ENCODE measurements around the gene CCR1. TPM values are rescaled to one million over a fixed set of nuclear protein-coding genes. Genes with fewer than 3 reads are reported as not detected.
"Not testable (repeated sequence)": the region's sequence is repeated elsewhere in the genome, so short reads cannot be mapped to it uniquely, and the experiment has no call there.

Gene CCR1
- total RNA-seq, 1 donor from 2014 or later: 0.12 TPM

DNA sequence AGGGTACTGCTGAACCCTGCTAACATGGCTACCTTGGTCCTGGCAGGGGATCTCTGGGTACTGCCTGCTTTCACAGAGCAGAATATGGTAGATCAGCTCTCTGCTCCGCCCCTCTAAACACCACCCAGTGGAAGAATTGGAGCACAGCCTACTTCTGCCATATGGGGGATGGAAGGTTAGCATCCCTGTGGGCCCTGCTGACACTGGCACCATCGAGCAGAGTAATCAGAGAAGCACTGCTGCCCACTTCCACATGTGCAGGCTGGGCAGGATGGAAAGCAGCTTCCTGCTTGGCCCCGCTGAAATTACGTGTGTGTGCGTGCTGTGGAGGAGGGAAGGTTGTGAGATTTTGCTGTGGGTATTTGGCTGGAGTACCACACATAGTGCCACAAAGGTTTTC, 24.8 kb downstream of the CCR1 start:
- TF ChIP-seq, protein P1, sequence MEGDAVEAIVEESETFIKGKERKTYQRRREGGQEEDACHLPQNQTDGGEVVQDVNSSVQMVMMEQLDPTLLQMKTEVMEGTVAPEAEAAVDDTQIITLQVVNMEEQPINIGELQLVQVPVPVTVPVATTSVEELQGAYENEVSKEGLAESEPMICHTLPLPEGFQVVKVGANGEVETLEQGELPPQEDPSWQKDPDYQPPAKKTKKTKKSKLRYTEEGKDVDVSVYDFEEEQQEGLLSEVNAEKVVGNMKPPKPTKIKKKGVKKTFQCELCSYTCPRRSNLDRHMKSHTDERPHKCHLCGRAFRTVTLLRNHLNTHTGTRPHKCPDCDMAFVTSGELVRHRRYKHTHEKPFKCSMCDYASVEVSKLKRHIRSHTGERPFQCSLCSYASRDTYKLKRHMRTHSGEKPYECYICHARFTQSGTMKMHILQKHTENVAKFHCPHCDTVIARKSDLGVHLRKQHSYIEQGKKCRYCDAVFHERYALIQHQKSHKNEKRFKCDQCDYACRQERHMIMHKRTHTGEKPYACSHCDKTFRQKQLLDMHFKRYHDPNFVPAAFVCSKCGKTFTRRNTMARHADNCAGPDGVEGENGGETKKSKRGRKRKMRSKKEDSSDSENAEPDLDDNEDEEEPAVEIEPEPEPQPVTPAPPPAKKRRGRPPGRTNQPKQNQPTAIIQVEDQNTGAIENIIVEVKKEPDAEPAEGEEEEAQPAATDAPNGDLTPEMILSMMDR (conservative IDR thresholded peaks at IDR 0.05): no peak
- DNase-seq (ENCODE audit: low read depth, low spot score): no peak
- Mint-ChIP-seq H3K4me1 (no peaks in the 10 kb centered on the region), H3K4me3 (no peak overlapping the region), H3K27me3 (ENCODE audit: low read depth) (no peaks in the 10 kb centered on the region), H3K36me3 (ENCODE audit: low read depth) (no peaks in the 10 kb centered on the region), H3K27ac (ENCODE audit: unreplicated experiment) (no peak overlapping the region), H3K9me3 (peaks cover 5% of the 10 kb centered on the region)

GRCh38 chr3:46168583-46169345, 39.3 kb downstream of the CCR1 start:
- H3K27me3 Mint-ChIP-seq (ENCODE audit: low read depth): peaks cover 52% of the 10 kb centered on the region
- peaks cover 10% of the 10 kb centered on the region for H3K9me3 Mint-ChIP-seq
- TF ChIP-seq, protein P1 (conservative IDR thresholded peaks at IDR 0.05): no peak
- no peak overlapping the region for H3K4me3 Mint-ChIP-seq
- no peak for DNase-seq (ENCODE audit: low read depth, low spot score)
- no peak overlapping the region for H3K27ac Mint-ChIP-seq (ENCODE audit: unreplicated experiment)
- no peaks in the 10 kb centered on the region for H3K4me1 Mint-ChIP-seq
- H3K36me3 Mint-ChIP-seq (ENCODE audit: low read depth): no peaks in the 10 kb centered on the region

GRCh38 chr3:46163556-46164041, 44.5 kb downstream of the CCR1 start:
- Mint-ChIP-seq H3K36me3 (ENCODE audit: low read depth) (no peaks in the 10 kb centered on the region), H3K27ac (ENCODE audit: unreplicated experiment) (no peak overlapping the region), H3K27me3 (ENCODE audit: low read depth) (peaks cover 40% of the 10 kb centered on the region), H3K4me1 (no peaks in the 10 kb centered on the region), H3K9me3 (peaks cover 12% of the 10 kb centered on the region), H3K4me3 (no peak overlapping the region)
- no peak for DNase-seq (ENCODE audit: low read depth, low spot score)
- TF ChIP-seq, protein P1 (conservative IDR thresholded peaks at IDR 0.05): no peak

DNA sequence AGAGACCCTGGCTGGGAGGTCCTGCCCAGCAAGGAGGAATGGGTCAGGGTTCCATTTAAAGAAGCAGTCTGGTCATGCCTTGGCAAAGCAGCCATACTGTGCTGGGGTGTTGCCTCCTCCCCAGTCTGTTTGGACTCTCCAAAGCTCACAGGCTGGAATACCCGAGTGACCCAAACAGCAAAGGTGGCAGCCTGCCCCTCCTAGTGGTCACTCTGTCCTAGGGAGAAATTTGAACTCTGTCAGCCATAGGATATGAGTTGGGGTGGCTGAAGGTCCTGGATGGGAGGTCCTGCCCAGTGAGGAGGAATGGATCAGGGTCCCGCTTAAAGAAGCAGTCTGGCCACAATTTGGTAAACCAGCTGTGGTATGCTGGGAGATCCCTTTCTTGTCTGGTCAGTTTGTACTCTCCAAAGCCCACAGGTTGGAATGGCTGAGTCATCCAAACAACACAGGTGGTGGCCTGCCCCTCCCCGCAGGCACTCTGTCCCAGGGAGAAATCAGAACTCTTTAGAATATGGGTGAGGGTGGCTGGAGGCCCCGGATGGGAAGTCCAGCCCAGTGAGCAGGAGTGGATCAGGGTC, 45.0 kb downstream of the CCR1 start:
- Mint-ChIP-seq H3K9me3 (peaks cover 15% of the 10 kb centered on the region), H3K36me3 (ENCODE audit: low read depth) (no peaks in the 10 kb centered on the region), H3K27me3 (ENCODE audit: low read depth) (peaks cover 43% of the 10 kb centered on the region), H3K4me3 (no peak overlapping the region), H3K4me1 (no peaks in the 10 kb centered on the region), H3K27ac (ENCODE audit: unreplicated experiment) (no peak overlapping the region)
- TF ChIP-seq, protein P1 (conservative IDR thresholded peaks at IDR 0.05): no peak
- DNase-seq (ENCODE audit: low read depth, low spot score): no peak

DNA sequence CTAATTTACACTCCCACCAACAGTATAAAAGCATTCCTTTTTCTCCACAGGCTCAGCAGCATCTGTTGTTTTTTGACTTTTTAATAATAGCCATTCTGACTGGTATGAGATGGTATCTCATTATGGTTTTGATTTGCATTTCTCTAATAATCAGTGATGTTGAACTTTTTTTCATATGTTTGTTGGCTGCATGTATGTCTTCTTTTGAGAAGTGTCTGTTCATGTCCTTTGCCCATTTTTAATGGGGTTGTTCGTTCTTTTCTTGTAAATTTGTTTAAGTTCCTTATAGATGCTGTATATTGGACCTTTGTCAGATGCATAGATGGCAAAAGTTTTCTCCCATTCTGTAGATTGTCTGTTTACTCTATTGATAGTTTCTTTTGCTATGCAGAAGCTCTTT, 50.4 kb downstream of the CCR1 start:
- H3K4me3 Mint-ChIP-seq; DNase-seq (ENCODE audit: low read depth, low spot score); H3K4me1 Mint-ChIP-seq; H3K36me3 Mint-ChIP-seq (ENCODE audit: low read depth); H3K27ac Mint-ChIP-seq (ENCODE audit: unreplicated experiment): not testable (repeated sequence)
- Mint-ChIP-seq H3K27me3 (ENCODE audit: low read depth) (peaks cover 26% of the 10 kb centered on the region), H3K9me3 (peaks cover 15% of the 10 kb centered on the region)

DNA sequence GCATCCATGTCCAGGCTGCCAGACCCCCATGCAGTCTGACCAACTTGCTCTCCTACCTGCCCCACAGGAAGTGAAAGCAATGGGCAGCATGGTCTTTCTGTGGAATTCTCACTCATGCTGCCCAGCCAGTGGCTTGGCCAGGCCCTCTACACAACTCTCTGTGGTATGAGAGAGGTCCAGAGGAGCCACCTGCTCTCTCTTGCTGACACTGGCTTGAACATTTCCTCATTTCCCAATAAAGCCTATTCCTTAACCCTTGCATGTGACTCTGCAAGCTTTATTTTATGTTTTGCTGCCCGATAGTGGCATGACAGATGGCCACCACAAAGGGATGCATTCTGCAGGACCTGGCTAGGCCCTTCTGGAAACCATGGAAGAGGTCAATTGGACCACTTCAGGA, 53.8 kb downstream of the CCR1 start:
- TF ChIP-seq, protein P1 (conservative IDR thresholded peaks at IDR 0.05): no peak
- Mint-ChIP-seq H3K27ac (ENCODE audit: unreplicated experiment) (no peak overlapping the region), H3K9me3 (peaks cover 15% of the 10 kb centered on the region), H3K36me3 (ENCODE audit: low read depth) (no peaks in the 10 kb centered on the region), H3K4me1 (no peaks in the 10 kb centered on the region), H3K4me3 (no peak overlapping the region), H3K27me3 (ENCODE audit: low read depth) (peaks cover 7% of the 10 kb centered on the region)
- no peak for DNase-seq (ENCODE audit: low read depth, low spot score)

Measured in neural crest cell (in vitro differentiated cells).